ENCODE results near the gene PLN.

Gene PLN

DNA sequence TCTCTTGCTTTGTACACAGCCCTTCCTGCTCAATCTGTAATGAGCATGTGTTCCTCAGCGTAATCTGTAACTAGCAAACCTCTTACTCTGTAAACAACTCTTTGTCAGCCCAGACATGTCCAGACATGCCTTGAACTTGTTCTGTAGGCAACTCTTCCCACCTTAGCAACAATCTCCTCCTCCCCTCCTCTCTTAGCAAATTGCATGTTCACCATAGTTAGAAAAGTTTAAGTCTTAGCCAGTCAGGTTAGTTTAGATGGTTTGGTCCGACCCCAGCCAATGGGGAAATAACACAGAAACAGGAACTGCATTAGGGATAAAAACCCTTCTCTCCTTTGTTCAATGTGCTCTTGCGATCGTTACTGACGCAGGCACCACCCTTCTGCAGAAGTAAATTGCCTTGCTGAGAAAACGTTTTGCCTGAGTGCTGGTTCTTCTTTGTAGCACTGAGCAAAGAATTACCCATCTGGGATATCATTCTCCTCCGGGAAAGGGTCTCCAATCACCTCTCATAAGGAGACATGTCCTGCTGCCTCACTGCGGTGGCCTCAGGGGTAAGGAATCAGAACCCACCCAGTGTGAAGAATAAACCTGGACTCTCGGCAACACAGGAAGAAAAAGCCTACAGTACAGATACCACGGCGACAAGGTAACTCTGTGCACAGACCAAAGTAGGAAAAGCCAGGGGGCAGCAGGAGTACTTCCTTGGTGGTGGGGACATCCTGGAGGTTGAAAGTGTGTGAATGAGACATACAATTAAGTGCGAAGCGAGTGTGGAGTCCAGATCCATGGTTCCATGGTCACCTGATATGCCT is 26.2 kb downstream of the PLN start:
- H3K4me3 ChIP-seq (ENCODE audit: low read depth, low read length) = no peak overlapping the region
- TF ChIP-seq, protein P1, sequence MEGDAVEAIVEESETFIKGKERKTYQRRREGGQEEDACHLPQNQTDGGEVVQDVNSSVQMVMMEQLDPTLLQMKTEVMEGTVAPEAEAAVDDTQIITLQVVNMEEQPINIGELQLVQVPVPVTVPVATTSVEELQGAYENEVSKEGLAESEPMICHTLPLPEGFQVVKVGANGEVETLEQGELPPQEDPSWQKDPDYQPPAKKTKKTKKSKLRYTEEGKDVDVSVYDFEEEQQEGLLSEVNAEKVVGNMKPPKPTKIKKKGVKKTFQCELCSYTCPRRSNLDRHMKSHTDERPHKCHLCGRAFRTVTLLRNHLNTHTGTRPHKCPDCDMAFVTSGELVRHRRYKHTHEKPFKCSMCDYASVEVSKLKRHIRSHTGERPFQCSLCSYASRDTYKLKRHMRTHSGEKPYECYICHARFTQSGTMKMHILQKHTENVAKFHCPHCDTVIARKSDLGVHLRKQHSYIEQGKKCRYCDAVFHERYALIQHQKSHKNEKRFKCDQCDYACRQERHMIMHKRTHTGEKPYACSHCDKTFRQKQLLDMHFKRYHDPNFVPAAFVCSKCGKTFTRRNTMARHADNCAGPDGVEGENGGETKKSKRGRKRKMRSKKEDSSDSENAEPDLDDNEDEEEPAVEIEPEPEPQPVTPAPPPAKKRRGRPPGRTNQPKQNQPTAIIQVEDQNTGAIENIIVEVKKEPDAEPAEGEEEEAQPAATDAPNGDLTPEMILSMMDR (IDR thresholded peaks at IDR 0.05; ENCODE audit: control insufficient read depth, extremely low read depth, insufficient read depth) = no peak
- no peak for DNase-seq (ENCODE audit: low read depth)

DNA sequence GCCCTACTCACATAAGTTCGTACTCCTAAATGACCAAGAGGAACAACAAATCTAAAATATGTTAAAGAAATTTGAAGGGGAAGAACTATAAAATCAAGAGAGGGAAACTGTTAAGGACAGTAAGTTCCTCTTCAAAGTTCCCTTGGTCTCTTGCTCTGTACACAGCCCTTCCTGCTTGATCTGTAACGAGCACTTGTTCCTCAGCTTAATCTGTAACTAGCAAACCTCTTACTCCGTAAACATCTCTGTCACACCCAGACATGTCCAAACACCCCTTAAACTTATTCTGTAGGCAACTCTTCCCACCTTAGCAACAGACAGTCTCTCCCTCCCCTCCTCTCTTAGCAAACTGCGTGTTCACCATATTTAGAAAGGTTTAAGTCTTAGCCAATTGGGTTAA is 29.9 kb downstream of the PLN start:
- DNase-seq (ENCODE audit: low read depth) = no peak
- no peak overlapping the region for H3K4me3 ChIP-seq (ENCODE audit: low read depth, low read length)
- TF ChIP-seq, protein P1 (IDR thresholded peaks at IDR 0.05; ENCODE audit: control insufficient read depth, extremely low read depth, insufficient read depth) = no peak

DNA sequence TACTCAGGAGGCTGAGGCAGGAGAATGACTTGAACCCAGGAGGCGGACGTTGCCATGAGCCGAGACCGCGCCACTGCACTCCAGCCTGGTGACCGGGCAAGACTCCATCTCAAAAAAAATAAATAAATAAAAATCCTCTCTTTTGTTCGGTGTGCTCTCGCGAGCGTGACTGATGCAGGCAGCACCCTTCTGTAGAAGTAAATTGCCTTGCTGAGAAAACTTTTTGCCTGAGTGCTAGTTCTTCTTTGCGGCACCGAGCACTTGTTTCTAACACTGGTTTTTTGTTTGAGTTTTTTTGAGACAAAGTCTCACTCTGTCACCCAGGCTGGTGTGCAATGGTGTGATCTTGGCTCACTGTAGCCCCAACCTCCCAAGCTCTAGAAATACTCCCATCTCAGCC is 30.5 kb downstream of the PLN start:
- TF ChIP-seq, protein P1 (IDR thresholded peaks at IDR 0.05; ENCODE audit: control insufficient read depth, extremely low read depth, insufficient read depth) = no peak
- DNase-seq (ENCODE audit: low read depth) = no peak
- no peak overlapping the region for H3K4me3 ChIP-seq (ENCODE audit: low read depth, low read length)

DNA sequence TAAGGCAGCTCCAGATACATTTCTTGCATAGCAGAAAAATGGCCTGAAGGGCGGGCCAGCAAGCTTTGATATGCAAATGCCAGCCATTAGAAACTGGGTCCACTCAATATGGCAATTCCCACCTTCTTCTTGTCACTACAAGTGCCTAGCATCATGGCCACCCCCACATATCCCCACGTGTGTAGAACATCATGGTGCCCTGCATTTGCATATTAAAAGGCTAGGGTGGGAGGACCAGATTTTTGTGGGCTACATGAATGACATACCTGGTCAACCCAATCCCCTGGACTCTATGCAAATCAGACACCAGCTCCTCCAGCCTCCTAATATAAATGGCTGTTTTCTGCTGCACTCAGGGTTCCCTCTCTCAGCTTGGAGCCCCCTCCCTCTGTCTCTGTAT is 31.7 kb downstream of the PLN start:
- no peak for DNase-seq (ENCODE audit: low read depth)
- no peak overlapping the region for H3K4me3 ChIP-seq (ENCODE audit: low read depth, low read length)
- TF ChIP-seq, protein P1 (IDR thresholded peaks at IDR 0.05; ENCODE audit: control insufficient read depth, extremely low read depth, insufficient read depth) = no peak

DNA sequence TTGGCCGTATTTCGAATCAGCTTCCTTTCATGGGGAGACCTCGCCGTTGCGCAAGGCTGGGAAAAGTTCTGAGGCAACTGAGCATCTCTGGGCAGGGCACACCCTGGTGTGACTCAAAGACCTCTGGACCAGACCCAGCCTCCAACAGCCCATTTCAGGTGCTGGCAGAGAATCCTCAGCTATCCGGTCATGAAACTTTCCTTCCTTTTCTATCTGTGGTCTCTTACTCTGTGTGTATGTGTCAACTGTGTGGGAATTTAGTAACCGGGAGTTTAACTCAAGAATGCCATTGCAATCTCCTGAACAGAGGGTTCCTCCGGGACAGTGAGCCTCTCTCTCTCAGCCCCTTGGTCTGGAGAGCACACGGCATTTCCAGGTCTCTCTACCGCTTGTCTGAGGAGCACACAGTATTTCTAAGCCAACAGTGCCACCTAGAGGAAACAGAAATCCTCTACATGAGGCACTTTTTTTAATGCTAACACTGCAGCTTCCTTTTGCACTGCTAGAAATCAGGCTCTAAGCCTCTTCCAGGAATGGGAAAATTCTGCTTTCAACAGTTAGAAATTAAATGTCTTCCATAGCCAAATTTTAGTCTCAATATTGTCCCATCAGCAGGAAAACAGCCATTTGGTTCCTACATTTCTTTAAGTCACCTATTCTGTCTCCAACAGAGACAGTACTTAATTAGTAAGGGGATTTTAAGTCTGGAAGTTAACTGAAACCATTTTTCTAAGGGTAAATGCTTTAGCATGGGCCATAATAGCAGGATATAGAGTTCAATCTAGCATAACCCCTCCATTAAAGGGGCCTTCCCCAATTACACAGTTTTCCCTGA is 32.7 kb downstream of the PLN start:
- DNase-seq (ENCODE audit: low read depth) = peak; percentile 39
- H3K4me3 ChIP-seq (ENCODE audit: low read depth, low read length) = no peak overlapping the region
- TF ChIP-seq, protein P1 (IDR thresholded peaks at IDR 0.05; ENCODE audit: control insufficient read depth, extremely low read depth, insufficient read depth) = peak; percentile 72

DNA sequence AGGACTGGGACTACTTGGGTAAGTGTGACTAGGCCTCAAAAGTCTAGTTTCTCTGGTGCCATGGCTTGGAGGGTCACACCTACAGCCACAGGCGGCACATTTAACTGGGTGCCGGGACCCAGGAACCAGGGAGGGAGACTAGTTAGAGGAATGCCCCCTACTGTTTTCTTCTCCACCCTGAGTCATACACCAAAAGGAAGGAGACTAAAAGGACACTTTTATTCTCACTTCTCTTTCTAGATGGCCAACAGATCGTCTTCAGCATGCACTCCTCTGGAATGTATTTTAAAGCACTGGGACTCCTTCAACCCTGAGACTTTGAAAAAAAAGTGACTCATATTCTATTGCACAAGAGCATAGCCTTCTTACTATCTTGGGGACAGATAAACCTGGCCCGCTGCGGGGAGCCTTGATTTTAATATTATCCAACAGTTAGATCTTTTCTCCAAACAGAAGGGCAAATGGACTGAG is 33.4 kb downstream of the PLN start:
- TF ChIP-seq, protein P1 (IDR thresholded peaks at IDR 0.05; ENCODE audit: control insufficient read depth, extremely low read depth, insufficient read depth) = no peak
- no peak for DNase-seq (ENCODE audit: low read depth)

More for the DNA sequence above, 33.4 kb downstream of the PLN start:
- no peak overlapping the region for H3K4me3 ChIP-seq (ENCODE audit: low read depth, low read length)

All from LNCaP clone FGC (cell line).